GM12801 (cell line): ENCODE measurements around the gene ACTN3.

Experiments
- CTCF ChIP-seq: IDR thresholded peaks from one replicate; pipeline ENCODE4 v1.5.1; 2011; ENCODE audit warnings: control low read depth; ENCODE audit not compliant: insufficient read length; ENCODE audit errors: extremely low read depth

Gene ACTN3

GRCh38 chr11:66546368-66546965 is at the start of gene ACTN3:
TSS of gene ACTN3 (plus strand) at chr11:66546903. CDS start at chr11:66546938, 35 bp downstream.
- no peak for TF ChIP-seq CTCF

DNA sequence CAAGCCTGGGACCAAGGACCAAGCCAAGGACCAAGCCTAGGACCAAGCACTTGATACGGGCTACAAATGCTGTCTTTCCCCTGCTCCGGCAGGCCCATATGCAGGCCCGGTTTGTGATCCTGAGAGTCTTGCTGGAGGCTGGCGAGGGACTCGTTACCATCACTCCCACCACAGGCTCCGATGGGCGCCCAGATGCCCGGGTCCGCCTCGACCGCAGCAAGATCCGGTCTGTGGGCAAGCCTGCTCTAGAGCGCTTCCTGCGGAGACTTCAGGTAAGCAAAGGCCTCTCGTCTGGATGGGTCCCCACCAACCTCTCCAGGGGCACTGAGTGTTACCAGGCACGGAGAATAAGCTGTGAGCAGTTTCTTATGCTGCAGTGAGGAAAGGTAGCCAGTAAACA is 49.5 kb upstream of the ACTN3 start:
- TF ChIP-seq CTCF = no peak

DNA sequence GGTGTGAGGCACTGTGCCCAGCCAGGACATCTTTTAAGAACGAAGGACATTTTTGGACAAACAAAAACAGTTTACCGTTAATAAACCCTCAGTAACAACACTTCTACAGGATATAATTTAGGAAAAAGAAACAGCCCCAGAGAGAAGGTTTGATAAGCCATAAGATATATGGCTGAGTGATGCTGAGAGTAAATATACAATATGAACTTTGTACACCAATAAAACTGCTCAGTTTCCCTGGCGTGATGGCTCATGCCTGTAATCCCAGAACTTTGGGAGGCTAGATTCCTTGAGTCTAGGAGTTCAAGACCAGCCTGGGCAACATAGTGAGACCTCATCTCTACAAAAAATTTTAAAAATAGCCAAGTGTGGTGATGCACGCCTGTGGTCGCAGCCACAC is 48.2 kb upstream of the ACTN3 start:
- TF ChIP-seq CTCF = no peak

GRCh38 chr11:66505276-66505816 is 41.4 kb upstream of the ACTN3 start:
- TF ChIP-seq CTCF = no peak

GRCh38 chr11:66509131-66509561 is 37.6 kb upstream of the ACTN3 start:
- TF ChIP-seq CTCF = no peak

GRCh38 chr11:66510271-66510989 is 36.3 kb upstream of the ACTN3 start, which contains the start of gene BBS1:
TSS of gene BBS1 (plus strand) at chr11:66510635. CDS start at chr11:66510660, 25 bp downstream.
- no peak for TF ChIP-seq CTCF

GRCh38 chr11:66510990-66511339 is 35.7 kb upstream of the ACTN3 start:
- no peak for TF ChIP-seq CTCF
